Measurements from ENCODE around the gene FAM24B. TPM values are rescaled to one million over a fixed set of nuclear protein-coding genes. Genes with fewer than 3 reads are reported as not detected.

The FAM24B gene
- total and polyA plus RNA-seq, 2 donors (not counting 3 experiments of a cell fraction or from before 2014, with no cell fraction given): 9.3 to 10.6 TPM

GRCh38 chr10:122864194-122864592 is 15.2 kb downstream of the FAM24B start:
- Histone ChIP-seq H3K9ac (replicated peaks; ENCODE audit: extremely low read depth, insufficient read depth, low read length) (no peak overlapping the region), H3K9me1 (replicated peaks; ENCODE audit: control insufficient read depth, extremely low read depth, insufficient read depth, low read length) (no peaks in the 10 kb centered on the region), H3K27me3 (ENCODE audit: control insufficient read depth in 2 of 2, insufficient read depth in 2 of 2, low read length in 2 of 2) (no peaks in the 10 kb centered on the region), H3K4me2 (ENCODE audit: insufficient read depth, low read length) (no peak overlapping the region), H3K4me1 (ENCODE audit: control insufficient read depth, extremely low read depth, insufficient read depth, low read length) (peaks cover 40% of the 10 kb centered on the region), H3K27ac (ENCODE audit: insufficient read depth, low read depth, low read length) (peak overlapping the region; percentile 80), H2AFZ (ENCODE audit: low read depth, low read length) (no peak overlapping the region), H3K4me3 (replicated peaks in 1 of 3; ENCODE audit: insufficient read depth in 1 of 3, low read depth in 1 of 3, low read length in 3 of 3) (no peak overlapping the region), H4K20me1 (replicated peaks; ENCODE audit: control insufficient read depth, extremely low read depth, insufficient read depth, low read length) (no peaks in the 10 kb centered on the region), H3K79me2 (ENCODE audit: control insufficient read depth, insufficient read depth, low read length) (peaks cover 50% of the 10 kb centered on the region), H3K9me3 (replicated peaks; ENCODE audit: control insufficient read depth, insufficient read depth, low read length) (no peaks in the 10 kb centered on the region), H3K36me3 (ENCODE audit: control insufficient read depth in 2 of 2, extremely low read depth in 1 of 2, insufficient read depth in 2 of 2, low read length in 2 of 2) (no peaks in the 10 kb centered on the region)
- TF ChIP-seq GATA2 (IDR thresholded peaks at IDR 0.05; ENCODE audit: insufficient read depth, insufficient read length, low read depth, low read length) (no peak), MYC (IDR thresholded peaks at IDR 0.05; ENCODE audit: low read depth, low read length) (no peak), POLR2AphosphoS5 (IDR thresholded peaks at IDR 0.05; ENCODE audit: insufficient read depth, low read depth, low read length) (no peak), FOS (IDR thresholded peaks at IDR 0.05; ENCODE audit: borderline replicate concordance, insufficient read depth, low read length) (no peak), CTCF (IDR thresholded peaks at IDR 0.05; ENCODE audit: extremely low read depth in 1 of 2, insufficient read depth in 1 of 2, low read depth in 1 of 2, low read length in 2 of 2) (no peak), POLR2A (IDR thresholded peaks at IDR 0.05; ENCODE audit: low read depth, low read length) (no peak), MAX (IDR thresholded peaks at IDR 0.05; ENCODE audit: insufficient read depth, insufficient read length) (no peak), EZH2 (IDR thresholded peaks at IDR 0.05; ENCODE audit: borderline replicate concordance, low read depth, low read length, severe bottlenecking) (no peak), JUN (IDR thresholded peaks at IDR 0.05; ENCODE audit: borderline replicate concordance, insufficient read depth, insufficient read length, low read depth) (no peak)
- intact Hi-C loops (cut with micrococcal nuclease): loop anchor here (10.0 kb wide), 1 partner anchor 489 kb away; the partner anchor contains the start of gene PLEKHA1
- POLR2A ChIA-PET: no interaction called here
- FAIRE-seq (no peak), DNase-seq (ENCODE audit: low read depth, low spot score) (no peak)
- no TSS peak for BruUV-seq (replicated peaks)
- dilution Hi-C loops (cut with MboI; ENCODE audit: extremely low pct_ligation_motif_present, low sequenced_read_pairs): no loop called here
- CTCF ChIA-PET: interaction anchor here (1.3 kb wide), 1 partner anchor 9 kb away, joined by 3 read pairs; no protein-coding TSS in a partner anchor
